ENCODE measurements around the gene SKAP1.

DNA sequence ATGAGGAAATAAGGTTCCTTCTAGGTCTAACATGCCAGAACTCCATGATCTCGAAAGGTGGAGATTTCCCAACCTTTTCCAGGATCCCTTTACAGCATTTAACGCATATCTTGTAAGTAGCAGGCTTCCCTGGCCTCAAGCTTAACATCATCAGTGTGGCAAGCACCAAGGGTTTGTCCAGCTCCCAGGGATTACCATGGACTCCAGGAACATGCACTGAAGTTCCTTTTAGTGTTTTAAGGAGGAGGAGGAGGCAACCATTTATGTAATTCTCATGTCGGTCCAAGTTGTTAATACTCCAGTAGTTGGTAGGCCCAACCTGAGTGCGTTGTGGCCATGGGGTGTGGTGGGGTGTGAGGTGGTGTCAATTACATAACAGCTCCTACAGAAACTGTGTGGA, 11.8 kb upstream of the SKAP1 start:
- no peak for TF ChIP-seq CTCF (conservative IDR thresholded peaks at IDR 0.05; ENCODE audit: low read length)
- TF ChIP-seq EZH2phosphoT487 (IDR thresholded peaks at IDR 0.05; ENCODE audit: borderline replicate concordance), result no peak
